Stimulated activated CD4-positive, alpha-beta T cell treated with anti-CD3 and anti-CD28 coated beads, Interleukin-1b, Interleukin-23, amount 100 ng/mL, for 48 hours (primary cell): Measurements from ENCODE around the gene LAMA2.

ENCODE experiments used
- DNase-seq: peaks from one replicate; pipeline ENCODE4 v3.0.0-alpha.2; 2020

Gene LAMA2

GRCh38 chr6:129089357-129089756 is 206.4 kb downstream of the LAMA2 start:
- DNase-seq, result no peak

GRCh38 chr6:129094147-129094546 is 211.2 kb downstream of the LAMA2 start:
- DNase-seq, result no peak

GRCh38 chr6:129096651-129097290 is 213.8 kb downstream of the LAMA2 start:
- no peak for DNase-seq

GRCh38 chr6:129098061-129098553 is 215.2 kb downstream of the LAMA2 start:
- no peak for DNase-seq

GRCh38 chr6:129099696-129100095 is 216.8 kb downstream of the LAMA2 start:
- no peak for DNase-seq

GRCh38 chr6:129100164-129100563 is 217.2 kb downstream of the LAMA2 start:
- DNase-seq, result no peak

GRCh38 chr6:129102741-129103140 is 219.8 kb downstream of the LAMA2 start:
- DNase-seq, result no peak

GRCh38 chr6:129104131-129104530 is 221.2 kb downstream of the LAMA2 start:
- no peak for DNase-seq

- DNase-seq, result no peak
Observed at GRCh38 chr6:129104560-129104959, 221.6 kb downstream of the LAMA2 start.

GRCh38 chr6:129105035-129105434 is 222.1 kb downstream of the LAMA2 start:
- no peak for DNase-seq

- no peak for DNase-seq
Observed at GRCh38 chr6:129105793-129106192, 222.9 kb downstream of the LAMA2 start.

GRCh38 chr6:129108337-129108736 is 225.4 kb downstream of the LAMA2 start:
- DNase-seq, result no peak

- no peak for DNase-seq
Observed at GRCh38 chr6:129110690-129111343, 227.9 kb downstream of the LAMA2 start.

GRCh38 chr6:129111346-129111745 is 228.4 kb downstream of the LAMA2 start:
- DNase-seq, result no peak

- DNase-seq, result no peak
Observed at GRCh38 chr6:129111853-129112252, 228.9 kb downstream of the LAMA2 start.

GRCh38 chr6:129112591-129112990 is 229.7 kb downstream of the LAMA2 start:
- DNase-seq, result no peak

GRCh38 chr6:129113637-129114036 is 230.7 kb downstream of the LAMA2 start:
- DNase-seq, result no peak

GRCh38 chr6:129114636-129115391 is 231.9 kb downstream of the LAMA2 start:
- no peak for DNase-seq

- DNase-seq, result no peak
Observed at GRCh38 chr6:129115471-129115870, 232.5 kb downstream of the LAMA2 start.

- DNase-seq, result no peak
Observed at GRCh38 chr6:129117355-129117754, 234.4 kb downstream of the LAMA2 start.

GRCh38 chr6:129120856-129121638 is 238.1 kb downstream of the LAMA2 start:
- DNase-seq, result no peak

- no peak for DNase-seq
Observed at GRCh38 chr6:129124347-129124746, 241.4 kb downstream of the LAMA2 start.

GRCh38 chr6:129130106-129130505 is 247.2 kb downstream of the LAMA2 start:
- no peak for DNase-seq
